GM19043 (cell line): Measurements from ENCODE around the gene ANTKMT.

Experiments
- ATAC-seq: cut with Tn5 transposase; IDR thresholded peaks from one replicate; pipeline ENCODE4 v1.9.1; 2021; ENCODE audit warnings: low read depth; ENCODE audit not compliant: unreplicated experiment

The ANTKMT gene

GRCh38 chr16:695355-696089, 25.4 kb upstream of the ANTKMT start:
- no peak for ATAC-seq

GRCh38 chr16:698911-699671, 21.9 kb upstream of the ANTKMT start:
- ATAC-seq: no peak

- no peak for ATAC-seq
Measured at GRCh38 chr16:700684-701584, 20.0 kb upstream of the ANTKMT start.

- ATAC-seq: no peak
Measured at GRCh38 chr16:702341-702740, 18.6 kb upstream of the ANTKMT start.

- no peak for ATAC-seq
Measured at GRCh38 chr16:703406-703805, 17.5 kb upstream of the ANTKMT start.

- no peak for ATAC-seq
Measured at GRCh38 chr16:704047-704446, 16.9 kb upstream of the ANTKMT start.

- ATAC-seq: no peak
Measured at GRCh38 chr16:704552-705380, 16.2 kb upstream of the ANTKMT start.

- ATAC-seq: no peak
Measured at GRCh38 chr16:705431-706188, 15.3 kb upstream of the ANTKMT start, which contains the start of gene FBXL16. Gene FBXL16 (minus strand): TSS chr16:705801. CDS start chr16:697405, 8,396 bp downstream.

- ATAC-seq: no peak
Measured at GRCh38 chr16:706189-707061, 14.5 kb upstream of the ANTKMT start.

- no peak for ATAC-seq
Measured at GRCh38 chr16:707062-707538, 13.8 kb upstream of the ANTKMT start.

- ATAC-seq: no peak
Measured at GRCh38 chr16:708019-708418, 12.9 kb upstream of the ANTKMT start.

- no peak for ATAC-seq
Measured at GRCh38 chr16:708959-709358, 12.0 kb upstream of the ANTKMT start.

- no peak for ATAC-seq
Measured at GRCh38 chr16:709566-710499, 11.1 kb upstream of the ANTKMT start.

GRCh38 chr16:710500-711075, 10.4 kb upstream of the ANTKMT start:
- ATAC-seq: no peak

GRCh38 chr16:711084-711483, 9.9 kb upstream of the ANTKMT start:
- no peak for ATAC-seq

GRCh38 chr16:711548-712320, 9.2 kb upstream of the ANTKMT start:
- ATAC-seq: no peak
